Measurements from ENCODE around the gene SLC38A8. TPM values are rescaled to one million over a fixed set of nuclear protein-coding genes. Genes with fewer than 3 reads are reported as not detected.

Gene SLC38A8
- total RNA-seq, 4 donors from 2014 or later: not detected

DNA sequence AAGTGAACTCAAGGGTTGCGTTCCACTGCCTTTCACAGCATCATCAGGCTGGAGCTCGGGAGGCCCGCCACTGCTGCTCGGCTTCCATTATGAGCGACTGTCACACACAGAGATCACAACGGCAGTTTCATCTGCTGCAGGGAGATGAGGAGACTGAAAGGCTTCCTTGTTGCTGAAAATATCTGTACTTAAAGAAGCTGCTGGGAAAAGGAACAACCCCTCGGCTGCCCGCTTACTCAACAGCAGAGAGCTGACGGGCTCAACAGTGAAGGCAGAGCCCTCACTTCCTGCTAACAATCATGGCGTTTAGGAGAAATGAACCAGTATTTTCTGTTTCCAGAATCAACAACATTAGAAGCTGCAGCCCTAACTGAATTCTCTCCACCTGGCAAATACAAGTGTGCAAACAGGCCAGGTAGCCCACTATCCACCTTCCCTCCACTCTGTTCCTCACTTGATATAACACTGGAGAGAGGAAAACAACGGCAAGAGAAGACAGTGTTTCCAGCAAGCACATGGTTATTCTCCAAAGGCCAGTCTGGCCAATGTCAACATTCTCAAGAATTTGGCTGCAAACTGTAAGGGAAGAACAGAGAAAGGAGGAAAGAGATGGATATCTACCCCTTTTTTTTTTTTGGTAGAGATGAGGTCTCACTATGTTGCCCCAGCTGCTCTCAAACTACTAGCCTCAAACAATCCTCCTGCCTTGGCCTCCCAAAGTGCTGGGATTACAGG is 40.4 kb upstream of the SLC38A8 start:
- no peaks in the 10 kb centered on the region for H3K9me3 ChIP-seq

DNA sequence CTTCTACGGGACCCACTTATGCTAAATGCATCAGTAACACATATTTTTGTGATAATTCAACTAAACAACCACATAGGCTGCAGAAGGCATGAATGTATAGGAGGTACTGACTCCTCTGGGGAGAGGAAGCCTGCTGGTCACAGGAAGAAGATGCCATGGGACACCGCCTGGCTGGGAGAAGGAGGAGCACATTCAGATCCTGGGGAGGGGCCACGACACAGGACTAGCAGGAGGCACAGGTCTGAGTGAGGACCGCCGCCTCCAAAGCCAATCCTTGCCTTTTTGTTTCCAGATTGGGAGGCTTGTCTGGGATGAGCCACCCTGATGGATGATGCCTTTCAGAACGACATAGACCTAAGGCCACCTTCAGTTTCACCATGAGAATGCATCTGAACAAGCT is 39.5 kb upstream of the SLC38A8 start:
- 88% methylated on average over 6 of the region's 6 CpGs for WGBS
- Histone ChIP-seq H3K4me1 (no peaks in the 10 kb centered on the region), H3K27me3 (no peaks in the 10 kb centered on the region), H3K36me3 (peaks cover 86% of the 10 kb centered on the region), H3K9me3 (no peaks in the 10 kb centered on the region), H3K4me3 (no peak overlapping the region), H3K27ac (no peak overlapping the region)
- TF ChIP-seq, protein P1, sequence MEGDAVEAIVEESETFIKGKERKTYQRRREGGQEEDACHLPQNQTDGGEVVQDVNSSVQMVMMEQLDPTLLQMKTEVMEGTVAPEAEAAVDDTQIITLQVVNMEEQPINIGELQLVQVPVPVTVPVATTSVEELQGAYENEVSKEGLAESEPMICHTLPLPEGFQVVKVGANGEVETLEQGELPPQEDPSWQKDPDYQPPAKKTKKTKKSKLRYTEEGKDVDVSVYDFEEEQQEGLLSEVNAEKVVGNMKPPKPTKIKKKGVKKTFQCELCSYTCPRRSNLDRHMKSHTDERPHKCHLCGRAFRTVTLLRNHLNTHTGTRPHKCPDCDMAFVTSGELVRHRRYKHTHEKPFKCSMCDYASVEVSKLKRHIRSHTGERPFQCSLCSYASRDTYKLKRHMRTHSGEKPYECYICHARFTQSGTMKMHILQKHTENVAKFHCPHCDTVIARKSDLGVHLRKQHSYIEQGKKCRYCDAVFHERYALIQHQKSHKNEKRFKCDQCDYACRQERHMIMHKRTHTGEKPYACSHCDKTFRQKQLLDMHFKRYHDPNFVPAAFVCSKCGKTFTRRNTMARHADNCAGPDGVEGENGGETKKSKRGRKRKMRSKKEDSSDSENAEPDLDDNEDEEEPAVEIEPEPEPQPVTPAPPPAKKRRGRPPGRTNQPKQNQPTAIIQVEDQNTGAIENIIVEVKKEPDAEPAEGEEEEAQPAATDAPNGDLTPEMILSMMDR (IDR thresholded peaks at IDR 0.05): no peak
- TF ChIP-seq POLR2A (IDR thresholded peaks at IDR 0.05) (no peak), POLR2AphosphoS5 (IDR thresholded peaks at IDR 0.05) (no peak), EP300 (IDR thresholded peaks at IDR 0.05) (no peak)
- DNase-seq (ENCODE audit: low spot score in 2 of 2): no peak

More for the DNA sequence above, 40.4 kb upstream of the SLC38A8 start:
- Histone ChIP-seq H3K27ac (no peak overlapping the region), H3K4me1 (no peaks in the 10 kb centered on the region), H3K27me3 (no peaks in the 10 kb centered on the region), H3K4me3 (no peak overlapping the region), H3K36me3 (peaks cover 86% of the 10 kb centered on the region)
- WGBS: 78% methylated on average over 11 of the region's 11 CpGs
- no peak for TF ChIP-seq EP300 (IDR thresholded peaks at IDR 0.05)
- TF ChIP-seq POLR2AphosphoS5 (IDR thresholded peaks at IDR 0.05): no peak
- no peak for TF ChIP-seq POLR2A (IDR thresholded peaks at IDR 0.05)
- TF ChIP-seq, protein P1 (IDR thresholded peaks at IDR 0.05): no peak
- DNase-seq (ENCODE audit: low spot score in 2 of 2): no peak

DNA sequence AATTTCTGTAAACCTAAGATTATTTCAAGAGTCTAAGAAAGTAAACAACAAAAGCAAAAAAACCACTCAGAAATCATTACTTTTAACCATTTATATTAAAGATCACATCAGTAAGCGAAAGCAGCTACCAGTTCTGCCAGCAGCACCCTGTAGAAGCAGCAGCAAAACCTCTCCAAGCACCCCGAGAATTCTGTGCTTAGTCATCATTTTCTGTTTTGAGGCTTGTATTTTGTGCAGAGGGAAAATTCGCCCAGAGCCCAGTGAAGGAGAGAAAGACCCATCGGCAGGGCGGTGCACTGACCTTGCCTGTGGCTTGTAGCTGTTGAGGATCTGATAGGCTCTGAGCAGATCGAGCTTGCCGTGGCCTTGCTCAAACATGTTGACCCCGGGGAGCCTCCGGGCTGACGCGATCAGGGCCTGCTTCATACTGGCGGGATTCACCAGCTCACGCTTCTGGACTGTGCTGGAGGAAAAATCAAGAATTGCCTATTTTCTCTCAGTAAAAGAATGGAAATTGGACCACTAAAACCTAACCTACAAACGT is 38.9 kb upstream of the SLC38A8 start:
- TF ChIP-seq, protein P1 (IDR thresholded peaks at IDR 0.05): no peak
- TF ChIP-seq POLR2AphosphoS5 (IDR thresholded peaks at IDR 0.05) (no peak), POLR2A (IDR thresholded peaks at IDR 0.05) (no peak), EP300 (IDR thresholded peaks at IDR 0.05) (no peak)
- peaks cover 86% of the 10 kb centered on the region for H3K36me3 ChIP-seq
- H3K4me1 ChIP-seq: no peaks in the 10 kb centered on the region
- no peak overlapping the region for H3K27ac ChIP-seq
- H3K27me3 ChIP-seq: no peaks in the 10 kb centered on the region
- no peak overlapping the region for H3K4me3 ChIP-seq
- H3K9me3 ChIP-seq: no peaks in the 10 kb centered on the region
- no peak for DNase-seq (ENCODE audit: low spot score in 2 of 2)
- WGBS: 79% methylated on average over 14 of the region's 14 CpGs

DNA sequence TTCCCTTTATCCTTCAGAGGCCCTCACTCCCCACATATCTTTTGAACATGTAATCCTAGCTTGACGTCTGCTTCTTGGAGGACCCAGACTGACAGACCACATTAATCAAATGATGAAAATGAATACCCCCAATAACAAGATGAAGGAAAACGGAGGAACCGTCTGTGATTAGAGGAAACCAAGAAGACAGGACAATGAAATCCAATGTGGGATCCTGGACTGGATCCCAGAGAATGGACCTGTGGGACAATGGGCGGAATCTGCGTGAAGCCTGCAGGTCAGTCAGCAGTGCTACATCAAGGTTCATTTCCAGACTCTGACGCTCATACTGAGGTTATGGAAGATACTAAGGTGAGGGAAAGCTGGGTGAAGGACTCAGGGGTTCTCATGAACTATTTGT is 38.2 kb upstream of the SLC38A8 start:
- Histone ChIP-seq H3K36me3 (peaks cover 84% of the 10 kb centered on the region), H3K27ac (no peak overlapping the region), H3K27me3 (no peaks in the 10 kb centered on the region), H3K9me3 (no peaks in the 10 kb centered on the region), H3K4me1 (no peaks in the 10 kb centered on the region), H3K4me3 (no peak overlapping the region)
- TF ChIP-seq EP300 (IDR thresholded peaks at IDR 0.05) (no peak), POLR2A (IDR thresholded peaks at IDR 0.05) (no peak), POLR2AphosphoS5 (IDR thresholded peaks at IDR 0.05) (no peak)
- TF ChIP-seq, protein P1 (IDR thresholded peaks at IDR 0.05): no peak
- DNase-seq (ENCODE audit: low spot score in 2 of 2): no peak
- WGBS: 75% methylated on average over 6 of the region's 6 CpGs

DNA sequence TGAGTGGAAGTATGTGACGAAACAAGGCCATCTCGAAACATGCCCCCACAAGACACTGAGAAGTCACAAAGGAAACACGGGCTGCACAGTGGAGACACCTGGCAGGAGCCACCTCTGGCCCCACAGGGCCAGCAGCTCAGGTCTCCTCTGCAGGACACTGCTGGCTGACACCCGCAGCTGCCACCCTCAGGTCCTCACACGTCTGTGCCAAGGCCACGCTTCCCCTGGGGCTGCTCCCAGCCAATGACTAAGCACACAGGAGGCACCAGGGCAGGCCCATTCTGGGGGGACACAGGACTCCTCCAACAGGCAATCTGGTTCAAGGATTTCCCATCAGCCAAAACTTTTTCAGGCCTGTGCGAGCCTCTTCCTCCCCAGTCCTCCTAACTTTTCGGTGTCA is 37.8 kb upstream of the SLC38A8 start:
- 62% methylated on average over 8 of the region's 8 CpGs for WGBS
- H3K9me3 ChIP-seq: no peaks in the 10 kb centered on the region
- DNase-seq (ENCODE audit: low spot score in 2 of 2): no peak
- TF ChIP-seq POLR2A (IDR thresholded peaks at IDR 0.05): no peak
- TF ChIP-seq, protein P1 (IDR thresholded peaks at IDR 0.05): no peak
- TF ChIP-seq EP300 (IDR thresholded peaks at IDR 0.05): no peak
- no peak for TF ChIP-seq POLR2AphosphoS5 (IDR thresholded peaks at IDR 0.05)
- H3K4me3 ChIP-seq: no peak overlapping the region
- H3K36me3 ChIP-seq: peaks cover 87% of the 10 kb centered on the region
- H3K27ac ChIP-seq: no peak overlapping the region
- H3K4me1 ChIP-seq: no peaks in the 10 kb centered on the region
- no peaks in the 10 kb centered on the region for H3K27me3 ChIP-seq

All from suprapubic skin (tissue), 4 donors.